Liver (tissue), 3 donors: Measurements from ENCODE around the gene TRAK2.

ENCODE experiments used
- JUND ChIP-seq, 2 donors: IDR thresholded peaks; 2 replicates each; pipeline ENCODE4 v1.6.1; 2016; ENCODE audit warnings: antibody characterized with exemption in 2 of 2
- TAF1 ChIP-seq: conservative IDR thresholded peaks from 2 replicates; pipeline ENCODE4 v1.6.1; 2016; ENCODE audit warnings: antibody characterized with exemption, mild to moderate bottlenecking
- YY1 ChIP-seq: IDR thresholded peaks from 2 replicates; pipeline ENCODE4 v1.6.1; 2016; ENCODE audit warnings: antibody characterized with exemption, mild to moderate bottlenecking
- TF ChIP-seq, protein P1 (sequence below): fragments of 150-350 bp; IDR thresholded peaks from 2 replicates; pipeline ENCODE4 v1.5.1; 2017; ENCODE audit warnings: improper control_type of control experiment, low read depth, low read length; ENCODE audit not compliant: missing input control
- TF ChIP-seq, protein P2 (sequence below): IDR thresholded peaks from 2 replicates; pipeline ENCODE4 v1.6.1; 2016; ENCODE audit warnings: antibody characterized with exemption
- donor health status: healthy.
- donor health status: healthy.

DNA sequence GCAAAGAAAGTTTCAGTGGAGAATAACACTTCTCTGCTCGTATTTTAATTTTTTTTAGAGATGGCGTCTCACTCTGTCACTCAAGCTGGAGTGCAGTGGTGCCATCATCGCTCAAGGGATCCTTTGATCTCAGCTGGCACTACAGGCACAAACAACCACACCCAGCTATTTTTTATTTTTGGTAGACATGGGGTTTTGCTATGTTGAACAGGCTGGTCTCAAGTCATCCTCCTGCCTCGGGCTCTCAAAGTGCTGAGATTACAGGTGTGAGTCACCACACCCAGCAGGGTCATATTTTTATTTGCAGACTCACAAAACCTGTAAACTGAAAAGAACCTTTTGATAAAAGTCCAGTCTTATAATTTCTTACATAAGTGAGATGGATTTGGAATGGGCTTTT lies 2.6 kb downstream of the TRAK2 start:
- no peak for TF ChIP-seq YY1
- TF ChIP-seq, protein P1, sequence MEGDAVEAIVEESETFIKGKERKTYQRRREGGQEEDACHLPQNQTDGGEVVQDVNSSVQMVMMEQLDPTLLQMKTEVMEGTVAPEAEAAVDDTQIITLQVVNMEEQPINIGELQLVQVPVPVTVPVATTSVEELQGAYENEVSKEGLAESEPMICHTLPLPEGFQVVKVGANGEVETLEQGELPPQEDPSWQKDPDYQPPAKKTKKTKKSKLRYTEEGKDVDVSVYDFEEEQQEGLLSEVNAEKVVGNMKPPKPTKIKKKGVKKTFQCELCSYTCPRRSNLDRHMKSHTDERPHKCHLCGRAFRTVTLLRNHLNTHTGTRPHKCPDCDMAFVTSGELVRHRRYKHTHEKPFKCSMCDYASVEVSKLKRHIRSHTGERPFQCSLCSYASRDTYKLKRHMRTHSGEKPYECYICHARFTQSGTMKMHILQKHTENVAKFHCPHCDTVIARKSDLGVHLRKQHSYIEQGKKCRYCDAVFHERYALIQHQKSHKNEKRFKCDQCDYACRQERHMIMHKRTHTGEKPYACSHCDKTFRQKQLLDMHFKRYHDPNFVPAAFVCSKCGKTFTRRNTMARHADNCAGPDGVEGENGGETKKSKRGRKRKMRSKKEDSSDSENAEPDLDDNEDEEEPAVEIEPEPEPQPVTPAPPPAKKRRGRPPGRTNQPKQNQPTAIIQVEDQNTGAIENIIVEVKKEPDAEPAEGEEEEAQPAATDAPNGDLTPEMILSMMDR, result no peak
- TF ChIP-seq TAF1, result no peak
- TF ChIP-seq, protein P2, sequence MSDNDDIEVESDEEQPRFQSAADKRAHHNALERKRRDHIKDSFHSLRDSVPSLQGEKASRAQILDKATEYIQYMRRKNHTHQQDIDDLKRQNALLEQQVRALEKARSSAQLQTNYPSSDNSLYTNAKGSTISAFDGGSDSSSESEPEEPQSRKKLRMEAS, result no peak
- no peak for TF ChIP-seq JUND (IDR thresholded peaks at IDR 0.05)
